Measurements from ENCODE around the gene LNX2.

DNA sequence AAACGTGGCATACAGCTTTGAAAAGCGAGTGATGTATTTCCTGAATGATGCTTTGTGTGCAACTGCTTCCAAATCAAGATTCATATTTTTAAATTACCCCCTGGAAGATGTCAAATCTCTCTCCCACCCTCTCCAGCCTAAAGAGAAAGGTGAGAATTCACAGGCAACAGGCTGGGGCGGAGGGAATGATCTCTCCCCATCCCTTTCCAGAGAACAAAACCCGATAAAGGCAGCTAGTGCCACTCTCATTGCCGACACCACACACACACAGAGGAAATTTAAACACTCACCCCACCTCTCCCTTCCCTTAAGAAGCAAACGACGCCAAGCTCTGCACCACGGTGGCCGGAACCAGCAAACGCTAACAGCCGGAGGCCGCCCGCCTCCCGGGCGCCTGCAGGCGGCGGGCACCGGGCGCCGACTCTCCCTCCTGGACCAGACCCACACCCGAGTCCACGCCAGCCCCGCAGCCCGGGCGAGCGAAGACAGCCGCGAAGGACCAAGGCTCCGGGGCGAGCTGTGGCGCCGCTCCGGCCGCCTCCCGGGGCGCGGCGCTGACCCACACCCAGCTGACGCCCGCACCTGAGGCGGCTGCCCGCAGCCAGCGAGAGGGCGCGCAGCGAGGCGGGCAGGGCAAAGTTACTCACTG lies 477 bp downstream of the LNX2 start:
- TF ChIP-seq YY1 (IDR thresholded peaks at IDR 0.05; ENCODE audit: insufficient read depth, insufficient read length), result no peak
- no peak for TF ChIP-seq SUZ12 (IDR thresholded peaks at IDR 0.05; ENCODE audit: extremely low read depth, insufficient read depth, insufficient read length)
